Stimulated activated CD4-positive, alpha-beta T cell treated with anti-CD3 and anti-CD28 coated beads, Interleukin-15, amount 100 ng/mL, for 24 hours (primary cell): ENCODE data around the gene ASB2.
A peak's percentile ranks its signal among the peaks of the same experiment; 100 is the strongest.

Experiments used
- DNase-seq: peaks from one replicate; pipeline ENCODE4 v3.0.0-alpha.2; 2020

ASB2 gene

GRCh38 chr14:93960108-93960475, 16.3 kb downstream of the ASB2 start:
- peak; percentile 60 for DNase-seq

GRCh38 chr14:93959239-93960107, 16.9 kb downstream of the ASB2 start:
- peak; percentile 97 for DNase-seq

- DNase-seq = no peak
These were observed 17.7 kb downstream of the ASB2 start for GRCh38 chr14:93958567-93959238.

- peak; percentile 31 for DNase-seq
These were observed 18.4 kb downstream of the ASB2 start for GRCh38 chr14:93957751-93958566.

- DNase-seq = no peak
These were observed 19.0 kb downstream of the ASB2 start for GRCh38 chr14:93957333-93957710.

- DNase-seq = peak; percentile 39
These were observed 19.6 kb downstream of the ASB2 start for GRCh38 chr14:93956514-93957332.

GRCh38 chr14:93955850-93956481, 20.4 kb downstream of the ASB2 start:
- DNase-seq = no peak

- DNase-seq = peak; percentile 58
These were observed 21.2 kb downstream of the ASB2 start for GRCh38 chr14:93954900-93955849.

- DNase-seq = no peak
These were observed 21.9 kb downstream of the ASB2 start for GRCh38 chr14:93954516-93954830.

- peak; percentile 38 for DNase-seq
These were observed 22.4 kb downstream of the ASB2 start for GRCh38 chr14:93953739-93954515.

GRCh38 chr14:93953263-93953662, 23.1 kb downstream of the ASB2 start:
- DNase-seq = no peak

GRCh38 chr14:93952829-93953228, 23.5 kb downstream of the ASB2 start:
- DNase-seq = no peak

- no peak for DNase-seq
These were observed 24.5 kb downstream of the ASB2 start for GRCh38 chr14:93951635-93952540.

- no peak for DNase-seq
These were observed 25.3 kb downstream of the ASB2 start for GRCh38 chr14:93950948-93951634.

GRCh38 chr14:93949511-93950075, 26.8 kb downstream of the ASB2 start:
- DNase-seq = no peak

GRCh38 chr14:93947282-93947681, 29.1 kb downstream of the ASB2 start:
- DNase-seq = no peak

- DNase-seq = no peak
These were observed 29.8 kb downstream of the ASB2 start for GRCh38 chr14:93946541-93947090.

- DNase-seq = no peak
These were observed 30.3 kb downstream of the ASB2 start for GRCh38 chr14:93946104-93946503.
